MCF 10A (cell line): ENCODE measurements around the gene TACR2. TPM values are rescaled to one million over a fixed set of nuclear protein-coding genes. Genes with fewer than 3 reads are reported as not detected.

Experiments
- BruUV-seq: library from RNA; stranded (reverse); fragments of 400-500 nt; replicated peaks from 2 replicates; lab custom pipeline; 2021; lab: Mats Ljungman, UMichigan
- CTCF ChIA-PET: fragments of 300-600 bp; sonication (Branson Sonifier 250); formaldehyde crosslinking; extraction: SDS; loops from one replicate; lab custom pipeline; 2021; ENCODE audit warnings: antibody characterized with exemption, inconsistent platforms; lab: Yijun Ruan, JAX
- POLR2A ChIA-PET: fragments of 300-600, 350-650 bp; sonication (Branson Sonifier 250); formaldehyde crosslinking; extraction: SDS; loops from one replicate; lab custom pipeline; 2020; ENCODE audit warnings: antibody characterized with exemption, inconsistent platforms; lab: Yijun Ruan, JAX
- DNase-seq: peaks from one replicate; pipeline ENCODE4 v3.0.0-alpha.2; 2018; ENCODE audit not compliant: unreplicated experiment
- H3K27ac Mint-ChIP-seq: one replicate; pipeline ENCODE4 v1.8.0; 2022; ENCODE audit warnings: mild to moderate bottlenecking, low read depth, mixed read lengths; ENCODE audit not compliant: unreplicated experiment
- H3K27me3 Mint-ChIP-seq: one replicate; pipeline ENCODE4 v1.8.0; 2022; ENCODE audit warnings: mixed read lengths; ENCODE audit not compliant: insufficient read depth, unreplicated experiment
- H3K36me3 Mint-ChIP-seq: one replicate; pipeline ENCODE4 v1.8.0; 2022; ENCODE audit warnings: mild to moderate bottlenecking, moderate library complexity, mixed read lengths; ENCODE audit not compliant: insufficient read depth, unreplicated experiment
- H3K4me1 Mint-ChIP-seq: one replicate; pipeline ENCODE4 v1.8.0; 2022; ENCODE audit warnings: mixed read lengths; ENCODE audit not compliant: insufficient read depth, unreplicated experiment
- H3K4me3 Mint-ChIP-seq: one replicate; pipeline ENCODE4 v1.8.0; 2022; ENCODE audit warnings: mild to moderate bottlenecking, moderate library complexity, mixed read lengths; ENCODE audit not compliant: unreplicated experiment
- H3K9me3 Mint-ChIP-seq: one replicate; pipeline ENCODE4 v1.8.0; 2022; ENCODE audit warnings: mixed read lengths; ENCODE audit not compliant: unreplicated experiment
- intact Hi-C: fragments of 100-400 bp; cut with micrococcal nuclease; formaldehyde crosslinking; loops from 2 replicates; pipeline ENCODE4 v1.14.1; 2022
- total RNA-seq: library from RNA; stranded (reverse); gene quantifications from 2 replicates; pipeline ENCODE4 v1.2.3, GENCODE V29; 2022
- TF ChIP-seq, protein P1 (sequence below): fragments of 200-600 bp; IDR thresholded peaks from one replicate; pipeline ENCODE4 v1.8.0; 2022; ENCODE audit warnings: antibody characterized with exemption, mild to moderate bottlenecking; ENCODE audit not compliant: unreplicated experiment

TACR2 gene
- total RNA-seq, 1 experiment from 2014 or later = not detected

DNA sequence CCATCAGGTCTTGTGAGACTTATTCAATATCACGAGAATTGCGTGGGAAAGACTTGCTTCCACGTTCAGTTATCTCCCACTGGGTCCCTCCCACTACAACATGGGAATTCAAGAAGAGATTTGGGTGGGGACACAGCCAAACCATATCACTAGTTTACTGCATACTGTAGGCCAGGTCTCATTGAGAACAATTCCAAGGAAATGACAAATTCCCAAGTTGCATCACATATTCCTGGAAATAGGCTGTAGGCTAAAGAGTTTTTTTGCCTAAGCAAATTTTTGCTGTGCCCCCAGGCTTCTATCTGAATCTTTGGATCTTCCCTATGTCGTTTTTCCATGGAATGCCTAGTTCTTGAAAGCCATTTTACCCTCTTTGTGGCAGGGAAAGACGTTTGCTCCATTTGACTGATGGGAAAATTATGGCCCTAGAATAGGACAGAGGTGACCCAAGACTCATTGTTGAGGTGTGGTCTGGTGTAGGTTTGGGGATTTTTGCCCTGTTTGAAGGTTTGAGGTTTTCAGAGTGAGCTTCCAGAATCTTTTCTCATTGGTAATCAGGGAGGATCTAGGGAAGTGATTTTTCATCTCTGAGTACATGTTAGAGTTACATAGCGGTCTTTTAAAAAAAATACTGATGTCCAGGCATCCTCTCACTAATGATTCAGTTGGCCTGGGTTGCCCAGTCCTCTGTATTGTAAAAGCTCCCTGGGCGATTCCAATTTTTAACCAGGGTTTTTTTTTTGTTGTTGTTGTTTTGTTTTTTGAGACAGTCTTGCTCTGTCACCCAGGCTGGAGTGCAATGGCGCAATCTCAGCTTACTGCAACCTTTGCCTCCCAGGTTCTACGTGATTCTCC is 44.4 kb downstream of the TACR2 start:
- peaks cover 45% of the 10 kb centered on the region for H3K4me1 Mint-ChIP-seq
- BruUV-seq = no TSS peak
- no peak overlapping the region for H3K4me3 Mint-ChIP-seq
- DNase-seq = peak; percentile 69
- ChIA-PET CTCF (interaction anchor here (0.6 to 1.0 kb wide), 3 partner anchors 9 to 67 kb away, joined by 3 read pairs; no protein-coding TSS in a partner anchor), POLR2A (interaction anchor here (0.6 to 4.6 kb wide), 6 partner anchors 9 to 925 kb away, joined by 3 to 84 read pairs (median 4); no protein-coding TSS in a partner anchor)
- H3K27ac Mint-ChIP-seq = peak overlapping the region; percentile 54
- H3K9me3 Mint-ChIP-seq = no peaks in the 10 kb centered on the region
- intact Hi-C loops = no loop called here
- H3K36me3 Mint-ChIP-seq = peaks cover 74% of the 10 kb centered on the region
- TF ChIP-seq, protein P1, sequence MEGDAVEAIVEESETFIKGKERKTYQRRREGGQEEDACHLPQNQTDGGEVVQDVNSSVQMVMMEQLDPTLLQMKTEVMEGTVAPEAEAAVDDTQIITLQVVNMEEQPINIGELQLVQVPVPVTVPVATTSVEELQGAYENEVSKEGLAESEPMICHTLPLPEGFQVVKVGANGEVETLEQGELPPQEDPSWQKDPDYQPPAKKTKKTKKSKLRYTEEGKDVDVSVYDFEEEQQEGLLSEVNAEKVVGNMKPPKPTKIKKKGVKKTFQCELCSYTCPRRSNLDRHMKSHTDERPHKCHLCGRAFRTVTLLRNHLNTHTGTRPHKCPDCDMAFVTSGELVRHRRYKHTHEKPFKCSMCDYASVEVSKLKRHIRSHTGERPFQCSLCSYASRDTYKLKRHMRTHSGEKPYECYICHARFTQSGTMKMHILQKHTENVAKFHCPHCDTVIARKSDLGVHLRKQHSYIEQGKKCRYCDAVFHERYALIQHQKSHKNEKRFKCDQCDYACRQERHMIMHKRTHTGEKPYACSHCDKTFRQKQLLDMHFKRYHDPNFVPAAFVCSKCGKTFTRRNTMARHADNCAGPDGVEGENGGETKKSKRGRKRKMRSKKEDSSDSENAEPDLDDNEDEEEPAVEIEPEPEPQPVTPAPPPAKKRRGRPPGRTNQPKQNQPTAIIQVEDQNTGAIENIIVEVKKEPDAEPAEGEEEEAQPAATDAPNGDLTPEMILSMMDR = no peak
- H3K27me3 Mint-ChIP-seq = no peaks in the 10 kb centered on the region

DNA sequence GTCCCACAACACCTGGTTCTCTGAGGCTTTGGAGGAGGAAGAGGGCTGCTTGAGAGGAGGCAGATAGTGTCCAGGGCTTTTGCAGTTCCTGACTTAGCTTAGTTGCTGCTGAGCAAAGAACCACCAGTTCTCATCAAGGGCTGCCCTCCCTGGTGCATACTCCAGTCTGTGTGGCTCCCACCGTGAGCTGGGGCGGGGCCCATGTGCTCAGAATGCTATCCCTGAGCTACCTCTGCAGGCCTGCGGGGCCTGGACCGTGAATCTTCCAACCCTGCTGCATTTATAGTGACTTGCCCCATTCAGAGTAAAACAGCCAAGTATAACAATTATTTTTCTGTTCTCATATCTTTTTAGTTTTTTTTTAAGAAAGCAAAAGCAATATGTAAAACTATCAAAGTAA is 49.2 kb downstream of the TACR2 start:
- ChIA-PET POLR2A (interaction anchor here (0.5 to 9.0 kb wide), 2 partner anchors 7 to 12 kb away, joined by 3 to 84 read pairs; no protein-coding TSS in a partner anchor), CTCF (no interaction called here)
- BruUV-seq = no TSS peak
- Mint-ChIP-seq H3K4me1 (peaks cover 23% of the 10 kb centered on the region), H3K27me3 (no peaks in the 10 kb centered on the region), H3K9me3 (no peaks in the 10 kb centered on the region), H3K36me3 (peaks cover 83% of the 10 kb centered on the region), H3K27ac (no peak overlapping the region), H3K4me3 (no peak overlapping the region)
- intact Hi-C loops = no loop called here
- no peak for DNase-seq
- TF ChIP-seq, protein P1 = no peak

DNA sequence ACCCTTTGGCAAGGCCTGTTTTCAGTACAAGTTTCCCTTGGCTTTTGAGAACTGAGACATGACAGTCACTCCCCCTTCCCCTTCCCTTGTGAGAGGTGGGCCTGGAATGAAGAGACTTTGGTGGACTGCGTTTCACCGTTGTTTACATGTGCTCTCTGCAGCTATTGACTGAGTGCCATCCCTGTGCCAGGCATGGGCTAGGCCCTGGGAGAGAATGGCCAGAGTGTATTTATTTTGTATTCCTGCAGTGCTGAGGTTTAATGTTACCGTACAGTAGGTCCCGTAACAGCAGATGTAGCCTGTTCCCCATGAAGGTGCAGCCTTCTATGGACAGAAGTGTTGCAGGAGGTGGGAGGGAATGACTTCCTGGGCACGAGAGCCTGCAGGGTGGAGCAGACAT is 50.0 kb downstream of the TACR2 start:
- BruUV-seq = no TSS peak
- peaks cover 21% of the 10 kb centered on the region for H3K4me1 Mint-ChIP-seq
- no peaks in the 10 kb centered on the region for H3K9me3 Mint-ChIP-seq
- CTCF ChIA-PET = interaction anchor here (0.6 kb wide), 1 partner anchor 13 kb away, joined by 3 read pairs; no protein-coding TSS in a partner anchor
- TF ChIP-seq, protein P1 = no peak
- peak overlapping the region; percentile 46 for H3K27ac Mint-ChIP-seq
- POLR2A ChIA-PET = interaction anchor here (9.0 kb wide), 1 partner anchor 8 kb away, joined by 84 read pairs; no protein-coding TSS in a partner anchor
- no peaks in the 10 kb centered on the region for H3K27me3 Mint-ChIP-seq
- peaks cover 76% of the 10 kb centered on the region for H3K36me3 Mint-ChIP-seq
- intact Hi-C loops = no loop called here
- no peak overlapping the region for H3K4me3 Mint-ChIP-seq
- no peak for DNase-seq
